Cerebellar cortex (tissue), 1 donor: ENCODE results near the gene ANKRD18B.
"Not testable (repeated sequence)": the region's sequence is repeated elsewhere in the genome, so short reads cannot be mapped to it uniquely, and the experiment has no call there.

Experiments
- DNase-seq: peaks from one replicate; pipeline ENCODE4 v3.0.0-alpha.2; 2015; ENCODE audit warnings: low spot score

The ANKRD18B gene

DNA sequence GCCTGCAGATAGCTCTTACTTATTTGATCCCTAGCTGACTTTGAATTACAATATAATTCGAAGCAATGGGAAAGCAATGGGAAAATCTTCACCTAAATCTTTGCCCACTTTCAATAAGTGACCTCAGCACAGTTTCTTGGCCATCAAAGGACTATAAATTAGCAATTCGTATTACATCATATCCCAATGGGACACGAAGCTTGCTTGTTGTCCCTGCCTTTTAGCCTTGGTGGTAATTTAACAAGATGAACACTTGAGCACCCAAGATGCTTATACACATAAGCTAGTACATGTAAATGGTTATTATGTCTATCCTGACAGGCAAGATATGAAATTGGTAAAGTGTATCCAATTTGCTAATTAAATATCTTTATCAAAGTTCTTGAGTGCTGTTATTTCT lies 9.9 kb downstream of the ANKRD18B start:
- DNase-seq, result not testable (repeated sequence)

DNA sequence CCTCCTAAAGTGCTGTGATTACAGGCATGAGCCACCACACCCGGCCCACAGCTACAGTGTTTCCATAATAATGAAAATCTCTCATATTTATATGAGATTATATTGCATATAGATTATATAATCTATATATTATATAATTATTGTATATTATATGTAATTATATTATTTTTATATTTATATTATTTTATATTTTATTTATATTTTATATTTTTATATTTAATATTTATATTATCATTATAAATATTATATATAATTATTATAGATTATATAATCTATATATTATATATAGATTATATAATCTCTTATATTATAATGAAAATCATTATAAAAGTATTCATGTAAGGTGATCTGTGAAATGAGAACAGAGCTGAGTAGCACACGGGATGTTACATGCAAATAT lies 11.5 kb downstream of the ANKRD18B start:
- DNase-seq, result no peak

DNA sequence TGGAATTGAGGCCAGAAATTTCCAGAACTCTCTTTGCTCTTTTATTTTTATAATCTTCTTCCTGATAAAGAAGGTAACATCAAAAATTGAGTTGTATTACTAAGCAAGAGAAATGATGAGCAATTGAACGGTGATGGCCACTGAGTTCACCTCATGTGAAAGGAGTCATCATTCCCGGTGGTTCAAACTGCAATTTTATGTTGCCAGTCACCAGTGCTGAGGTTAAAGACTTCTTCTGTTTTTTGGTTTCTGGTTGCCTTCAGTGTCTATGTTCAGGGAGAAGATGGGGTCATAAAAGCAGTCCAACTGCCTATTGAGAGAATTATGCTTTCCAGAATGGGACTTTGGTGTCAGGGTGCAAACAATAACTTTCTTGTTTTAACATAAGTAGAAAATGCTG lies 19.4 kb downstream of the ANKRD18B start:
- not testable (repeated sequence) for DNase-seq

DNA sequence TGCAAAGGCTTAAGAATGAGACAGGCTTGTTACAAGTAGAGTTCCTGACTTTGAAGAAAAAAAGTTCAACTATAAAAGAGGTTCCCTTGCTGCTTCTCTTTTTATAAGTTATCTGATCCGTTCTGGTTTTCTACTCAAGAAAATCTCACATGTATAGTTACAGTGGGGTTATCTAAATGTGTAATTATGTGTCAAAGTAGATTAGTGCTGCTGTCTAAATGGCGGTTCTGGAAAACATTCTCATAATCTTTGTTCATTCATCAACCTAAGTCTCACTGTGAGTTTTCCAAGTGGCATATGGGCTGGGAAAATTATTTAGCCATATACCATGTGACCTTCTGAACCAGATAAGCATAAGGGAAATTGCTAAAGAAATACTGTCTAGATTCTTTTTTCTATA lies 21.7 kb downstream of the ANKRD18B start:
- not testable (repeated sequence) for DNase-seq

DNA sequence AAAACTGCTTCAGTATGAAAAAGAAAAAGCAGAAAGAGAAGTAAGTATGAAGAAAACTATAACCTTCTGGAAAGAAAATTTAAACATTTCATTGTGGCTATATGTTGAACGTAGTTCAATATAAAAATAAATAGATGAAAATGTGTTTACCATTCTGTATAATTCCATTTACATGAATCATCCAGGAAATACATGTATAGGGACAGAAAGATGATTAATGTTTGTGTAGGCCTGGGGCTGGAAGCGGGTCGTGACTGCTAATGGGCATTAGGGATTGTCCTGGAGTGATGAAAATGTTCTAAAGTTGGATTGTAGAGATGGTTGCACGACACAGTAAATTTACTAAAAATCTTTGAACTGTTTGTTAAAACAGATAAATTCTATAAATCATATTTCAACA lies 24.8 kb downstream of the ANKRD18B start:
- DNase-seq, result not testable (repeated sequence)

DNA sequence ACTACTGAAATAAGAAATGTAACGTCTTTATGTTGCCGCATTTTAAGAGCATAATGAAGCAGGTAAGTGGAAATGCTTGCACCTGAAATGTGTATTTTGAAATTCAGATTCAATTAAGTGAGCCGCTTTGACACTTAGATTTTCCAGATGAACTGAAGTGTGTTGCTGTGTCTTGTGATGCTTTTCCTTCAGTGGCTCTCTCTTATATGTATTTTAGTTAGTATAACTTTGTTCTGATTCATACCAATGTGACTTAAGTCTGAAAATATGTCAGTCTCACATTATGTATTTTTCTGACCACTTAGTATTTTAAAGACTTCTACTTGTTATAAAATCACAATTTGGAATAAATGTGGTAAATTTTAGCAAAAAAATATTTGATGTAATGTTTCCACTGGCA lies 25.4 kb downstream of the ANKRD18B start:
- DNase-seq, result not testable (repeated sequence)

DNA sequence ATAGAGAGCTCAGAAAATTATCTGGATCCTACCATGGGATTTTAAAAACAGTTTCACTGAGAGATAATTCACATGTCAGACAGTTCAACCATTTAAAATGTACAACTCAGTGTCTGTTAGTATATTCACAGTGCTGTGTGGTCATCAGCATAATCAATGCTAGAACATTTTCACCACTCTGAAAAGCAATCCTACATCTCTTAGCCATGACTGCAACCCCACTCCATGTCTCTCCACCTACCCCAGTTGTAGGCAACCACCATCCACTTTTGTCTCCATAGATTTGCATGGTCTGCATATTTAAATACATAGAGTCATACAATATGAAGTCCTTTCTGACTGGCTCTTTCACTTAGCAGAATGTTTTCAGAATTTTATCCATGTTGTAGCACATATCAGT lies 27.1 kb downstream of the ANKRD18B start:
- DNase-seq, result not testable (repeated sequence)

DNA sequence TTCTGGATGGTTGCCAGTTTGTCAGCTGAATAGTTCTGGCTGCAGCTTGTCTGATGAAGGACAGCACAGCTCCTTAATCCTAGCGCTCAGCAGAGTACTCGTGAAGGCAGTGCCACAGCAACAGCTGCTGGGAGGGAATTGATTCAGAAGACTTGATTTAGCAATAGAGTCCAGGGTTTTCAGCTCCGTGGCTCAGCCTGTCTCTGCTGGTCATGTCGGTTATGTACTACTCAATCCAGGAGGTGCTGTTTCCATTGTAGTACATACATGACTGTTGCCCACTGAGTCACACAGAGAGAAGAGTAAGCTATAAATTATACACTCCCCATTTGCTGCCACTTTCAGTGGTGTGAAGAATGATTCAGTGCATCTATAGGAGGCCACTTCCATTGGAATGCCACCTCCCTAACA lies 28.3 kb downstream of the ANKRD18B start:
- DNase-seq, result peak; percentile 28

DNA sequence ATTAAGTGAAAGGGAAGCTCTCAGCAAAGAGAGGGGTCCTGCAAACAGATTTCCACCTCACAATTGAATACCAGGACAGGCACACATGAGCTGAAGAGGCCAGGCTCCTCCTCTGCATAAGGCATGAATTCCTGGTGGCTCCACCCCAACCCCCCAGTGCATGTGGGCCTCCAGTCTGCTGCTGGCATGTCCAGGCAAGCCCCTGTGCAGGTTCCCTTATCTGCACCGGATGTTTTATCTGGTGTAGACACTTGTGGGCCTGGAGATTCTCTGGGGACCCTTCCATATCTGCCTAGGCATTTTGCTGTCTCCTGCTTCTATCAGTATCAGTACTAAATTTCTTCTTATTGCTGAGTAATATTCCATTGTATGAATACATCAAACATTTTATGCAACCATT lies 36.2 kb downstream of the ANKRD18B start:
- not testable (repeated sequence) for DNase-seq

DNA sequence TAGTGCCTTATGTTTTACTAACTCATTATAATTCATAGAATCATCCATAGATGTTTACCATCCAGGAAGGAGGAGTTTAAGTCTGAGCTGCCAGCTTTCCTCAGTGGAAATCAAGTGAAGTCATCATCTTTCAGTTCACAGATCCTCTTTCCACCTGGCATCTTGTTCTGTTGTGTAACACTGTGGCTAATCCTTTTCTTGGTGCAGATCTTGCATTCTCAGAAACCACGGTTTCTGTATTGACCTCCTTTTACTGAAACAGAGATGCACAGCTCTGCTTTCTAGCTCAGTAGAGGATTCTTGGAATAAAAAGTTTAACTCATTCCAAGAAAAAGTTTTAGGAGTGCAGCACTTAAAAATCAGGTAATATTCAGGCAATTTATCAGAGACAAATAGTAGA lies 38.1 kb downstream of the ANKRD18B start:
- DNase-seq, result not testable (repeated sequence)

DNA sequence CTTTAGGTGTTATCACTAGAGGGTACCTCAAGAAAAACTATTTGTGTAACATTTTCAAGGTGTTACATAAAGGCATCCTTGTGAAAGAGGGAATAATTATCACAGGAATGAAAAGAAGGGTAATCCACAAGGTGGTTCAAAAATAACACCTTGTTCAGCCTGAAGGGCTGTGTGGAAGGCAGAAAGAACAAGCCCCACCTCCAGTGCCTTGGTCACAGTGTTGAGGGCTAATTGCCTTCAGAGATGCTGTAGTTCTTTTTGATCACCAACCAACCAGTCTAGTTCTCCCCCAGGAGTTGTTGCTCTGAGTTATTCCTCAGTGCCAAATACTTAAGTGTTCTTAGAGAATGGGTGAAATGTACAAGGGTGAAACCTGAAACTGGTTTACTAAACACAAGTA lies 43.7 kb downstream of the ANKRD18B start:
- not testable (repeated sequence) for DNase-seq

DNA sequence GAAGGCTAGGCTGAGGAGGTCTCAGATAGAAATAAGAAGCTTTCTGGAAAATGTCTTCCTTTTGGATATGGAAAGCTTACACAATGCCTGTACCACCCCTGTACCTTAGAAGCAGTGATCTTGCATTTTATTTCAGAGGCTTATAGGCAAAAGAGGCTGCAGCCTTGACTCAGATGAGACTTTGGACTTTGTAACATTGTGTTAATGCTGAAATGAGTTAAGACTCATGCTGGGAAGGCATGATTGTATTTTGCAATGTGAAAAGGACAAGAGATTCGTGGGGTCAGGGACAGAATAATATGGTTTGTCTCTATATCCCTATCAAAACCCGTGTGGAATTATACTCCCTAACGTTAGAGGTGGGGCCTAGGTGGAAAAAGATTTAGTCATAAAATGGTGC lies 53.7 kb downstream of the ANKRD18B start:
- DNase-seq, result not testable (repeated sequence)

DNA sequence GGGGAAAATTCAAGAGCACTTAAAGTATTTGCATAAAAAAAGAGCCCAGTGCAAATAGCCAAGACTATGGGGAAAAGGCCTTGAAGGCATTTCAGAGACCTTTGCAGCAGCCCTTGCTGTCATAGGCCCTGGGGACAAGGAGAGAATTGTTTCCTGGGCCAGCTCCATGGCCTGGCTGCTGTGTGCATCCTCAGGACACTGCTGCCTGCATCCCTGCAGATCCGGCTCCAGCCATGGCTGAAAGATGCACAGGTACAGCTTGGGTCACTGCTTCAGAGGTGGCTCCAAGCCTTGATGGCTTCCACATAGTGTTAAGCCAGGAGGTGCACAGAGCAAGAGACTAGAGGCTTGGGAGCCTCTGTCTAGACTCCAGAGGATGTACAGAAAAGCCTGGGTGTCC lies 55.9 kb downstream of the ANKRD18B start:
- not testable (repeated sequence) for DNase-seq

DNA sequence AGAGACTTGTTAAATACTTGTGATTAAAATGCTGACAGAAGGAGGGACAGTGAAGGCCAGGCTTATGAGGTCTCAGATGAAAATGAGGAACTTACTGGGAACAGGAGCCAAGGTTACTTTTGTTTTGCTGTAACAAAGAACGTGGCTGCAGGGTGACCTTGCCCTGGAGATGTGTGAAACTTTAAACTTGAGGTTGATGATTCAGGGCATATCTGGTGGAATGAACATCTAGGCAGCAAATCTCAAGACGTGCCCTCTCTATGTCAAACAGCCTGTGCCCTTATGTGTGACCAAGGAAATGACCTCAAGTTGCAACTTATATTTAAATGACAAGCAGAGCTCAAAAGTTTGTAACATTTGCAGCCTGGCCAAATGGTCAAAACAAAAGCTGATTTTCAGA lies 58.6 kb downstream of the ANKRD18B start:
- DNase-seq, result not testable (repeated sequence)

DNA sequence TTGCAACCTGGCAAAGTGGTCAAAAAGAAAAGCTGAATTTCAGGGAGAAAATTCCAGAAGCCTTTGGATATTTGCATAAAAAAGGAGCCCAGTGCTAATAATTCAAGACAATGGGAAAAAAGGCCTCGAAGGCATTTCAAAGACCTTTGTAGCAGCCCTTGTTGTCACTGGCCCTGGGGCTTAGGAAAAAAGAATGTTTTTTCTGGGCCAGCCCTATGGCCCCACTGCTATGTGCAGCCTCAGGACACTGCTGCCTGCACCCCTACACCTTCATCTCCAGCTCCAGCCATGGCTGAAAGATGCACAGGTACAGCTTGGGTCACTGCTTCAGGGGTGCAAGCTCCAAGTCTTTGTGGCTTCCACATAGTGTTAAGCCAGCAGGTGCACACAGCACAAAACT lies 62.1 kb downstream of the ANKRD18B start:
- DNase-seq, result not testable (repeated sequence)

DNA sequence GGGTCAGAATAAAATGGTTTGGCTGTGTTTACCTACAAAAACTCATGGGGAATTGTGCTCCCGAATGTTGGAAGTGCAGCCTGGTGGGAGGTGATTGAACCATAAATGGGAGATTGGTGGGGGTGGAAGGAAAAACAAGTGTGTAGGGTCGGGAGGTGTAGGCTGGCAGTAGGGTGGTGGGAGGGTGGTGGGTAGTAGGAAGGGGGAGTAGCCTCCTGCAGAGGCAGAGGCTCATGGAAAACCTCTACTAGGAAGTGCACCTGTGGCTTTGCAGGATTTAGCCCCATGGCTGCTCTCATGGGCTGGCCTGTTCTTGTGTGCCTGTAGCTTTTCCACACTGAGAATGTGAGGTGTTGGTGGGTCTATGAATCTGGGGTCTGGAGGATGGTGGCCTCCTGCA lies 63.7 kb downstream of the ANKRD18B start:
- DNase-seq, result not testable (repeated sequence)

DNA sequence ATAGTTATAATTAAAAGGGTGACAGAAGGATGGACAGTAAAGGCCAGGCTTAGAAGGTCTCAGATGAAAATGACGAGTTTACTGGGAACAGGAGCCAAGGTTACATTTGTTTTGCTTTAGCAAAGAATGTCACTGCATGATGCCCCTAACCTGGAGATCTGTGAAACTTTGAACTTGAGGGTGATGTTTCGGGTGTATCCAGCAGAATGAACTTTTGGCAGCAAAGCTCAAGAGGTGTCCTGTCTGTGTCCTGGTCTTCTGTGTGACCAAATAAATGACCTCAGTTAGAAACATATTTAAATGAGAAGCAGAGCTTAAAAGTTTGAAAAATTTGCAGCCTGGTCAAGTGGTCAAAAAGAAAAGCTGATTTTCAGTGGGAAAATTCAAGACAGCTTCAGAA lies 64.8 kb downstream of the ANKRD18B start:
- not testable (repeated sequence) for DNase-seq

DNA sequence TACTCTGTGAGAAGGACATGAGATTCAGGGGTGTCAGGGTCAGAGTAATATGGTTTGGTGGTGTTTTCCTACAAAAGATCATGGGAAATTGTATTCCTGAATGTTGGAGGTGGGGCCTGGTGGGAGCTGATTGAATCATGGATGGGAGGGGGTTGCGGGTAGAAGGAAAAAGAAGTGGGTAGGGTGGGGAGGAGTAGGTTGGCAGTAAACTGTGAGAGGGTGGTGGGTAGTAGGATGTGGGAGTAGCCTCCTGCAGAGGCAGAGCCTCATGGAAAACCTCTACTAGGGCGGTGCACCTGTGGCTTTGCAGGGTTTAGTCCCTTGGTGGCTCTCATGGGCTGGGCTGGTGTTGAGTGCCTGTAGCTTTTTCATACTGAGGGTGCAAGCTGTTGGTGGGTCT lies 66.8 kb downstream of the ANKRD18B start:
- DNase-seq, result not testable (repeated sequence)

DNA sequence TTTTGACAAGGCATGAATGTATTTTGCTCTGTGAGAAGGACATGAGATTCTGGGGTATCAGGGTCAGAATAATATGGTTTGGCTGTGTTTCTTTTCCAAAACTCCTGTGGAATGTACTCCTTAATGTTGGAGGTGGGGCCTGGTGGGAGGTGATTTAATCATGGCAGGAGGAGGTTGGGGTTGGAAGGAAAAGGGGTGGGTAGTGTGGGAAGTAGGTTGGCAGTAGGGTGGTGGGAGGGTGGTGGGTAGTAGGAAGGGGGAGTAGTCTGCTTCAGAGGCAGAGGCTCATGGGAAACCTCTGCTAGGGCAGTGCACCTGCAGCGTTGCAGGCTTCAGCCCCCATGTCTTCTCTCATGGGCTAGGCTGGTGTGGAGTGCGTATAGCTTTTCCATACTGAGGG lies 72.9 kb downstream of the ANKRD18B start:
- not testable (repeated sequence) for DNase-seq

DNA sequence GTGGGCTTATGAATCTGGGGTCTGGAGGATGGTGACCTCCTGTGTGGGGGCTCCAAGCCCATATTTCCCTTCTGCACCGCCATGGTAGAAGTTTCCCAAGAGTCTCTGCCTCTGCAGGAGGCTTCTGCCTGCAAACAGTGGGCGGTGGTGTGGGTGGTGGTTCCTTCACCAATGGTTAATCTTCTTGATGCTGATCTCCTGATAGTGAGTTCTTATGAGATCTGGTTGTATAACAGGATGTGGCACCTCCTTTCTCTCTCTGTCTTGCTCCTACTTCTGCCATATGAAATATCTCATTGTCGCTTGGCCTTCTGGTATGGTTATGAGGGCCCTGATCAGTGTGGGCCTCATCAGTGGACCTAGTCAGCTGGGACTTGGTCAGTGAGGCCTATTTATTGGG lies 73.3 kb downstream of the ANKRD18B start:
- DNase-seq, result not testable (repeated sequence)

DNA sequence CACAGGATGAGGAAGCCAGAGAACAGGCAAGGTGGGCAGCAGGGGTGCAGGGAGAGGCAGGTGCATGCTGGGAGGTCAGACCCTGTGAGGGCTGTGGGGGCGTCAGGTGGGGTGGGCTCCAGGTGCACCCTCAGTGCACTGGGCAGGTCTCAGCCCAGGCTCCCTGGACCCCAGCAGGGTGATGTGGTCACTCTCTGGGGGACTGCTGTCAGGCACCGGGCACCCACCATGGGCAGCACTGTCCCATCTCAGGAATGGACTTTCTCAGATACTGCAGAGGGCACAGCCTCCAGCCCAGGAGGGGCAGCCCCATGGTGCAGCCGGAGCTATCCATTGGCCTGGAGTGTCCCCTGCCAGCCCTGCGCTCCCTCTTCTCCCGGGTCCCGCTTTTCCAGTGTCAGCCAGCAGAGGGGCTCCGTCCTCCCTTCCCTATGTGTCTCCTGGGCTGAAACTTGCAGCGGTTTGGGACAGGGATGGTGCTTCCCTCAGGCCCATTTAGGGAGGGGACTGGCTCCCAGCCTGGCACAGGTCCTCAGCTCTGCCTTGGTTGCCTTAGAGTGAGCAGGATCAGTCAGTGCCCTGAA lies 74.8 kb downstream of the ANKRD18B start:
- not testable (repeated sequence) for DNase-seq

DNA sequence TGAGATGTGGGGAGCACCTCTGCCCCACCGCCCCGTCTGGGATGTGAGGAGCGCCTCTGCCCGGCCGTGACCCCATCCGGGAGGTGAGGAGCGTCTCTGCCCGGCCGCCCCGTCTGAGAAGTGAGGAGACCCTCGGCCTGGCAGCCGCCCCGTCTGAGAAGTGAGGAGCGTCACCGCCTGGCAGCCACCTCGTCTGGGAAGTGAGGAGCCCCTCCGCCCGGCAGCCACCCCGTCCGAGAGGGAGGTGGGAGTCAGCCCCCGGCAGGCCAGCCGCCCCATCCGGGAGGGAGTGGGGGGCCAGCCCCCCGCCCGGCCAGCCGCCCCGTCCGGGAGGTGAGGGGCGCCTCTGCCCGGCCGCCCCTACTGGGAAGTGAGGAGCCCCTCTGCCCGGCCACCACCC lies 76.9 kb downstream of the ANKRD18B start:
- DNase-seq, result not testable (repeated sequence)

DNA sequence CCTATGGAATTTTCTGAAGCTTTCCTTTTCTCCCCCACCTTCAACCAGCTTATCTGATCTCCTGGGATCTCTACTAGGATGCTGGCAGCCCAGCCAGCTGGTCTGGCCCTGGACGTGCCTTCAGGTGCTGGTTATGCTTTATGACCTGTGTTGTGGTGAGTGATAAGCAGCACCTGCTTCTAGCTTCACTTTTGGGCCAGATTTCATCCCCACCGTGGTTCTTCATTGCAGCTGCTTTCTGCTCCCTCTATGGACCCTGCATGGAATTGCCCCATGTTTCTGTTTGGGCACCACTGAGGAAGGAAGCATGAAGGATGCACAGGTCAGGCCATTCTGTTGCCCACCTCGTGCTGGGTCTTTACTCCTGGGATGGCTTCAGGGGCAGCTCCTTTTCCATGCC lies 80.2 kb downstream of the ANKRD18B start:
- not testable (repeated sequence) for DNase-seq

DNA sequence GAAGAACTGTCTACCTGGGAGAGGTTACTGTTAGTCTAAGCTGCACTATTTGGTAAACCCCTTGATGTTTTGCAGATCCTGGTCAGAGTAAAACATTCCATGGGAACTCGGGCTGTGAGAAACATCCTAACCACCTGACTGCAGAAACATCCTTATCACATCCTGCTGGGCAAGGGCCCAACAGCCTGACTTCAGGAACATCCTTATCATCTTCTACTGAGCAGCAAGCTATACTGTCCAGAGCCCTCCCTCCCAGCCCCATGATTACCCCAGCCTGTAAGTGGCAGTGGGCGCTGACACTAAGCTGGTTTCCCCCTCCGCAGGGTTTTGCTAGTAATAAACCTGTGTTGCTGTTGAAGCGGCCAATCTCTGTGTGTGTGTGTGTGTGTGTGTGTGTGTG lies 80.9 kb downstream of the ANKRD18B start:
- DNase-seq, result not testable (repeated sequence)
